ENCODE measurements around the gene ST6GAL1.

DNA sequence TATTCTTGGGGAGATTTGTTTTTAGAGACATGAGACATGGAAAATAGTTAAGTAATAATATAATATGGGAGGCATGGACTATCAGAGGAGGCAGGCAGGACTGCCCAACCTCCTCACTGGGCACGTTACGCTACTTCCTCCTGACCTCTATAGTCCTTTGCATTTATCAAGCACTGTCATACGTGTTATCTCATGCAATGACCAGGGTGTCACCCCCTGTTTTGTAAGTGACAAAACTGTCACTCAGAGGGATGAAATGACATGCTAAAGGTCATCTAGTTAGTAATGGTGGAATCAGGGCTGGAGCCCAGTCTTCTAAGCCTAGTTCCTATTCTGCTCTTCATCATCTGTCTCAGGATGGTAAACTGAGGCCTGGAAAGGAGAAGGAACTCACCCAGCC lies 66.7 kb downstream of the ST6GAL1 start:
- no peak for TF ChIP-seq EZH2 (IDR thresholded peaks at IDR 0.05; ENCODE audit: borderline replicate concordance, low read depth, low read length, poor library complexity, severe bottlenecking)
- no peak for TF ChIP-seq CTCF (conservative IDR thresholded peaks at IDR 0.05; ENCODE audit: low read depth, low read length)

All from A673 (cell line).